GM12892 (cell line): ENCODE results near the gene CCL4.

Experiments
- POLR2A ChIP-seq: IDR thresholded peaks from 2 replicates; pipeline ENCODE4 v1.6.1; 2011; ENCODE audit warnings: low read depth, low read length, control low read depth
- POLR2AphosphoS5 ChIP-seq: IDR thresholded peaks from 2 replicates; pipeline ENCODE4 v1.6.1; 2011; ENCODE audit warnings: low read depth, low read length, control low read depth
- TAF1 ChIP-seq: IDR thresholded peaks from 2 replicates; pipeline ENCODE4 v1.6.1; 2011; ENCODE audit warnings: low read depth, mild to moderate bottlenecking, control low read depth, low read length, borderline replicate concordance

GRCh38 chr17:36072431-36073121 lies 31.1 kb upstream of the CCL4 start:
- TF ChIP-seq TAF1 (no peak), POLR2AphosphoS5 (no peak), POLR2A (no peak)
